Measurements from ENCODE around the gene GLYATL2. TPM values are rescaled to one million over a fixed set of nuclear protein-coding genes. Genes with fewer than 3 reads are reported as not detected.

GLYATL2 gene
- polyA plus RNA-seq (ENCODE audit: insufficient read depth in 1 of 5, insufficient read length in 5 of 5, low replicate concordance in 1 of 5) = 1 to 10 TPM; 1.1 to 3.2 (median 2.1) TPM
- long read RNA-seq, donor 1 = 0 reads
- long read RNA-seq, donor 2 = 0 reads
- long read RNA-seq, donor 3 = 0 reads
- long read RNA-seq, donor 4 = 0 reads
- long read RNA-seq, donor 5 = 0 reads
- long read RNA-seq, donor 6 = 0 reads
- long read RNA-seq, donor 7 = 0 reads
- long read RNA-seq, donor 8 = 0 reads

GRCh38 chr11:58844361-58845005 is at the start of gene GLYATL2:
GLYATL2 (minus strand) TSS chr11:58844704; CDS start chr11:58839612, 5,092 bp downstream.
- DNase-seq = no peak

GRCh38 chr11:58893899-58894298 is 49.4 kb upstream of the GLYATL2 start:
- DNase-seq = no peak

- DNase-seq = no peak
Measured at GRCh38 chr11:58888579-58888978, 44.1 kb upstream of the GLYATL2 start.

GRCh38 chr11:58887452-58887851 is 42.9 kb upstream of the GLYATL2 start:
- DNase-seq = no peak

- no peak for DNase-seq
Measured at GRCh38 chr11:58880625-58881024, 36.1 kb upstream of the GLYATL2 start.

- DNase-seq = no peak
Measured at GRCh38 chr11:58880166-58880565, 35.7 kb upstream of the GLYATL2 start.

- no peak for DNase-seq
Measured at GRCh38 chr11:58867556-58867955, 23.1 kb upstream of the GLYATL2 start.

- DNase-seq = no peak
Measured at GRCh38 chr11:58866788-58867187, 22.3 kb upstream of the GLYATL2 start.

- no peak for DNase-seq
Measured at GRCh38 chr11:58864335-58864734, 19.8 kb upstream of the GLYATL2 start.

GRCh38 chr11:58863697-58864096 is 19.2 kb upstream of the GLYATL2 start:
- no peak for DNase-seq

GRCh38 chr11:58861533-58861932 is 17.0 kb upstream of the GLYATL2 start:
- DNase-seq = no peak

- DNase-seq = no peak
Measured at GRCh38 chr11:58856806-58857205, 12.3 kb upstream of the GLYATL2 start.

- no peak for DNase-seq
Measured at GRCh38 chr11:58845386-58845785, 882 bp upstream of the GLYATL2 start.

- no peak for DNase-seq
Measured at GRCh38 chr11:58837707-58838388, 6.7 kb downstream of the GLYATL2 start.

GRCh38 chr11:58832056-58832645 is 12.4 kb downstream of the GLYATL2 start:
- no peak for DNase-seq

GRCh38 chr11:58830673-58831301 is 13.7 kb downstream of the GLYATL2 start:
- DNase-seq = no peak

GRCh38 chr11:58829786-58830185 is 14.7 kb downstream of the GLYATL2 start:
- DNase-seq = no peak

GRCh38 chr11:58813693-58814092 is 30.8 kb downstream of the GLYATL2 start:
- no peak for DNase-seq

GRCh38 chr11:58811499-58811898 is 33.0 kb downstream of the GLYATL2 start:
- DNase-seq = no peak

- no peak for DNase-seq
Measured at GRCh38 chr11:58807343-58807742, 37.2 kb downstream of the GLYATL2 start.

- DNase-seq = no peak
Measured at GRCh38 chr11:58805065-58805464, 39.4 kb downstream of the GLYATL2 start.

GRCh38 chr11:58801974-58802545 is 42.4 kb downstream of the GLYATL2 start:
- no peak for DNase-seq

Data from right lung (tissue), 10 donors.